Stimulated activated CD8-positive, alpha-beta memory T cell treated with anti-CD3 and anti-CD28 coated beads, Interleukin-4, amount 100 ng/mL, for 24 hours (primary cell): ENCODE measurements around the gene INTU.

Experiments used
- DNase-seq: peaks from one replicate; pipeline ENCODE4 v3.0.0-alpha.2; 2020; ENCODE audit warnings: low read depth

Gene INTU

DNA sequence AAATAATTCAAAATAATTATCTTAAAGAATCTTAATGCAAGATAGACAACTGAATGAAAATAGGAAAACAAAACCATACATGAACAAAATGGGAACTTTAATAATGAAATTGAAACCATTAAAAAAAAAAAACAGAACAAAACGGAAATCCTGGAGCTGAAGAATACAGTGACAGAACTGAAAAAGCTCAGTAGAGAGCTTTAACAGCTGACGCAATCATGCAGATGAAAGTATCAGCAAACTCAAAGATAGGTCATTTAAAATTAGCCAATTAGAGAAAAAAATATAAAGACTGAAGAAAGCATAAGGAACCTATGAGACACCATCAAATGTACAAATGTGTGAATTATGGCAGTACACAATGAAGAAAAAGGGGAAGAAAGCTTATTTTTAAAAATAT, 116.2 kb downstream of the INTU start:
- no peak for DNase-seq

DNA sequence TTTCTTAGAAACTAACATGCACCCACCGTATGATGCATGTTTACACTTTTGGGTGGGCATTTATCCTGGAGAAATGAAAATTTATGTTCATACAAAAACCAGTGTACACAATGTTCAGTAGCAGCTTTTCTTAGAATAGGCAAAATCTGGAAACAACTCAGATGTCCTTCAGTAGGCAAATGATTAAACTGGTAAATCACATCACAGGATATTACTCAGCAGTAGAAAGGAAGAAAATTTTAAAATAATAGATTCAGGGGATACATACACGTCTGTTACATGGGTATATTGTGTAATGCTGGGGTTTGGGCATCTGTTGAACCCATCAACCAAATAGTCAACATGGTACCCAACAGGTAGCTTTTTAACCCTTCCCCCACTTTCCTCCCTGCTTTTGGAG, 124.1 kb downstream of the INTU start:
- DNase-seq = no peak

DNA sequence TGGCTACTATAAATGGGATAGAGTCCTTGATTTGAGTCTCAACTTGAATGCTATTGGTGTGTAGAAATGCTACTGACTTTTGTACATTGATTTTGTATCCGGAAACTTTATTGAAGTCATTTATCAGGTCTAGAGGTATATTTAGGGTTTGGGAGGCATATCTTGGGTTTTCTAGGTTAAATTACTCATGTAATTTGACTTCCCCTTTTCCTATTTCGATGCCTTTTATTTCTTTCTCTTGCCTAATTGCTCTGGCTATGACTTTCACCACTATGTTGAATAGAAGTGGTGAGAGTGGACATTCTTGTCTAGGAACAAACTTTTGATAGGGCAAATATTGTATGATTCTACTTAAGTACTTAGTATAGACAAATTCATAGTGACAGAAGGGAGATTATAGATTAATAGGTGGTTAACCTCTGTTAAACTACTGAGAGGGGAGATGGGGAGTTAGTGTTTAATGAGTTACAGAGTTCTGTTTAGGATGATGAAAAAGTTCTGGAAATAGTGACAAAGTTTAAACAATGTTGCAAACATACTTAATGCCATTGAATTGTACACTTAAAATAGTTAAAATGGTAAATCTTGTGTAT, 126.6 kb downstream of the INTU start:
- DNase-seq = no peak

DNA sequence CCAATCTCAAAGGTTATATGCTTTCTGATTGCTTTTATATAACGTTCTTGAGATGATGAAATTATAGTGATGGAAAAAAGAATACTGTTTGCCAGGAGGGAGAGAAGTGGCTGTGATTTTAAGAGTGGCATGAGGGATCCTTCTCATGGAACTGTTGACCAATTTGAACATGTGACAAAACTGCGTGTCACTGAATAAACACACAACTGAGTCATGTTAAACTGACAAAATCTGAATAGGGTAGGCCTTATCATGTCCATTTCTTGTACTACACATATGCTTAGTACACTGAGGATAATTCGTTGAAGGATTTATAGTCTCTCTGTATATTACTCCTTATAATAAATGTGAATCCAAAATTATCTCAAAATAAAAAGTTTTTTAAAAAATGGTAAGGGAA, 127.1 kb downstream of the INTU start:
- no peak for DNase-seq

DNA sequence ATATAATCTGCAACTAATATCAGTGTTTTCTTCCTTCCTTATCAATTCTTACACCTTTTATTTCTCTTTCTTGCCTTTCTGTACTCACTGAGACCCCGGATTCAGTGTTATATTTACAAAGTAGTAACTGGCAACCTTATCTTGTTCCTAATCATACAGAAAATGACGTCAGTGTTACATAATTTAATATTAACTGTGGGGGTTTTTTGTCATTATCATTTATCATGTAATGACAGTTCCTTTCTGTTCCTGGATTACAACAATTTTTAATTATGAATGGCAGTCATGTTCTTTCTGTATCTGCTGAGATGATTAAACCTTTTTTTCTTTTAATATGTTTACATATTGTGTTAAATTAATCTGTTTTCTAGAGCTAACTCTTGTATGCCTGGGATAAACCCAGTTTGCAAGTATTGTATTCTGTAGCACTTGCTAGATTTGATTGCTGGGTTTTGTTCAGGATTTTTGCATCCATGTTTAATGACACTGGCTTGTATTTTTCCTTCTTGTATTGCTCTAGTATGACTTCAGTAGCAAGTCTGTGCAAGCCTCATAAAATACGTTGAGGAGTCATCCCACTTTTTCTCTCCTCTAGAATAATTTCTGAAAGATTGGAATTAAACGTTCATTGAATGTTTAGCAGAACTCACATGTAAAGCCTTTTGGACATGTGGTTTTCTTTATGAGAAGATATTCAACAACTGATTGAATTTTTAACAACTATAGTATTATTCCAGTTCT, 138.9 kb downstream of the INTU start:
- no peak for DNase-seq

DNA sequence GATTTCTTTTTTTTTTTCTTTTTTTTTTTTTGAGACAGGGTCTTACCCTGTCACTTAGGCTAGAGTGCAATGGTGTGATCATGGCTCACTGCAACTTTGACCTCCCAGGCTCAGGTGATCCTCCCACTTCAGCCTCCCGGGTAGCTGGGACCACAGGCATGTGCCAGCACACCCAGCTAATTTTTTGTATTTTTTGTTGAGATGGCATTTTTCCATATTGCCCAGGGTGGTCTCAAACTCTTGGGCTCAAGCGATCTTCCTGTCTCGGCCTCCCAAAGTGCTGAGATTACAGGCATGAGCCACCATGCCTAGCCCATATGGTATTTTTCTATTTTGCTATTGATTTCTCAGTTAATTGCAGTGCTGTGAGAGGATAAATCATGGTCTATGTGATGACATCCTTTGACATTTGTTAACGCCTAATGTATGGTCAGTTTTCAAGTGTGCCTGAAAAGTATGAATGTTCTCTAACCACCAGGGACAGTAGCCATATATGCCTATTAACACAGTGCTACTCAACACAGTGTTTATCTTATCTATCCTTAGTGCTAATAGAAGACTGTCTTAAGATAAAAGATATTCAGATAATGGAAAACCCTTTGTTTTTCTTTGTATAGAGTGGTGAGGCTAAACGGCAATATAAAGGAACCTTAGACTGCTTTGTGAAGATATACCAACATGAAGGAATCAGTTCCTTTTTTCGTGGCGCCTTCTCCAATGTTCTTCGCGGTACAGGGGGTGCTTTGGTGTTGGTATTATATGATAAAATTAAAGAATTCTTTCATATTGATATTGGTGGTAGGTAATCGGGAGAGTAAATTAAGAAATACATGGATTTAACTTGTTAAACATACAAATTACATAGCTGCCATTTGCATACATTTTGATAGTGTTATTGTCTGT, 140.3 kb downstream of the INTU start:
- no peak for DNase-seq

DNA sequence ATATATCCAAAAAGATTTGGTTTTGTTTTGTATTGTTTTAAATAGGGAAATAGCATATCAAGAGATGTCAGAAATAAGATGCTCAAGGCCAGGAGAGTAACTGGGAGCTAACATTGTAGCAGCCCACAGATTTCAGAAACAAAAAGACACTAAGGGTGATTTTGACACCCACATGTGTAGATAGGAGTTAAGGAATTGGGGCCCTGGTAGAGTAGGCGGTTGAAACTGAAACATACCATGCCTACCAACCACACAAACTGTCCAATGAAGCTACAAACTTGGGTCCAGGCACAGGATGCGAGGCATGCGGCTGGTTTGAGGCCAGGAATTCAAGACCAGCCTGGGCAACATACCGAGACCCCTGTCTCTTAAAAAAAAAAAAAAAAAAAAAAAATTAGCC, 143.1 kb downstream of the INTU start:
- no peak for DNase-seq
